Uterus (tissue), 4 donors: ENCODE data around the gene DNAJC11. TPM values are rescaled to one million over a fixed set of nuclear protein-coding genes. Genes with fewer than 3 reads are reported as not detected.
"Not testable (repeated sequence)": the region's sequence is repeated elsewhere in the genome, so short reads cannot be mapped to it uniquely, and the experiment has no call there.

Source experiments
- DNase-seq, 2 donors: peaks; one replicate each; pipeline ENCODE4 v3.0.0-alpha.2; 2019 to 2020
- H3K27ac ChIP-seq, 2 donors: fragments of 200-600 bp; sonication (generic); 1 replicate in 1 of 2; 2 replicates in 1 of 2; pipeline ENCODE4 v1.5.1; 2016 to 2018
- H3K27me3 ChIP-seq, 2 donors: fragments of 200-600 bp; sonication (generic); one replicate each; pipeline ENCODE4 v1.5.1; 2018 to 2019; ENCODE audit warnings: control low read depth in 1 of 2
- H3K36me3 ChIP-seq, 2 donors: fragments of 200-600 bp; sonication (generic); one replicate each; pipeline ENCODE4 v1.5.1; 2019; ENCODE audit warnings: control low read depth in 1 of 2
- H3K4me1 ChIP-seq, 2 donors: fragments of 200-600 bp; sonication (generic); one replicate each; pipeline ENCODE4 v1.5.1; 2018 to 2019; ENCODE audit warnings: control low read depth in 1 of 2
- H3K4me3 ChIP-seq, 2 donors: fragments of 200-600 bp; sonication (generic); 1 replicate in 1 of 2; 2 replicates in 1 of 2; pipeline ENCODE4 v1.5.1; 2018 to 2019; ENCODE audit warnings: mild to moderate bottlenecking in 1 of 2
- H3K9me3 ChIP-seq, 2 donors: fragments of 200-600 bp; sonication (generic); one replicate each; pipeline ENCODE4 v1.5.1; 2019; ENCODE audit warnings: control low read depth in 1 of 2
- POLR2A ChIP-seq, 2 donors: fragments of 450-650 bp; IDR thresholded peaks; one replicate each; pipeline ENCODE4 v1.6.1; 2016; ENCODE audit warnings: antibody characterized with exemption in 2 of 2, mild to moderate bottlenecking in 1 of 2, moderate library complexity in 1 of 2
- intact Hi-C: fragments of 100-400 bp; cut with DNase I; formaldehyde crosslinking; loops from one replicate; pipeline ENCODE4 v1.15.1; 2023; ENCODE audit warnings: low total_unique reads
- total RNA-seq, 4 donors: library from RNA; depleted of rRNA in 3 of 4; stranded (reverse); fragments of >200 nt in 3 of 4; gene quantifications; one replicate each; pipeline versions ENCODE4 v1.1.0 to v1.2.4, GENCODE V29; 2014 to 2023
- TF ChIP-seq, protein P1 (sequence below), 4 experiments: fragments of 200-600 bp in 2 of 4; fragments of 450-650 bp in 2 of 4; sonication (generic) in 2 of 4; IDR thresholded peaks; one replicate each; pipeline ENCODE4 v1.5.1; 2016 to 2019; ENCODE audit warnings: antibody characterized with exemption in 4 of 4, mild to moderate bottlenecking in 2 of 4, moderate library complexity in 1 of 4
- donor health status: DM: yes; HTN: yes; CAD: no.

The DNAJC11 gene
- total RNA-seq, 4 donors from 2014 or later: 11.5 to 47.2 (median 22.3) TPM

DNA sequence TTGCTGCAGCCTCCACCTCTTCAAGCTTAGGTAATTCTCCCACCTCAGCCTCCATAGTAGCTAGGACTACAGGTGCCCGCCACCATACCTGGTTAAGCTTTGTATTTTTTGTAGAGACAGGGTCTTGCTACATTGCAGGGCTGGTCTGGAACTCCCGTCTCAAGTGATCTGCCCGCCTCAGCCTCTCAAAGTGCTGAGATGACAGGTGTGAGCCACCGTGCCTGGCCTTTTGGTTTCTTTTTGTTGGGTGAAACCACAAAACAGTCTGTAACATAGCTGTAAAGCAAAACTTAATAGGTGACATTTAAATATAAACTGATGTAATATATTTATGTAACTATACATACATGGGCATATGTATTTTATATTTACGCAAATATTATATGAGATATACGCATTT is 3.1 kb upstream of the DNAJC11 start:
- no peak for DNase-seq
- intact Hi-C loops: no loop called here
- no peak overlapping the region for H3K27ac ChIP-seq

DNA sequence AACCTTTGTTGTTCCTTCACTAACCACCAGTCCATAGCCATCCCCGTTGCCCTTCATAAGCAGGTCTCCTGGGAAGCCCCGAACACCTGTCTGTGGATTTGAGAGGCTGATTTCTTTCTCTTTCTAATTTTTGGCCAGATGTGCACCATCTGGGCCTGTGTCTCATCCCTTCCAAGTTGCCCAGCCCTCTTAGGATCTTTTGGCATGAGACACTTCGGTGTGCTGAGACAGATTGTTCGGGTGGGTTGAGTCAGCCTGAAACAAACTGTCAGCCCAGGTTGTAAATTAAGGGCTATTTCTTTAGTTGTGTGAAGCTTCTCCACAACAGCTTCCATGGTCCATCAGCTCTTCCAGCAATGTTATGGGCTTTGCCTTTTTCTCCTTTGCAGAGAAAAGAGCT is 1.4 kb upstream of the DNAJC11 start:
- TF ChIP-seq POLR2A (IDR thresholded peaks at IDR 0.05): no peak
- TF ChIP-seq, protein P1, sequence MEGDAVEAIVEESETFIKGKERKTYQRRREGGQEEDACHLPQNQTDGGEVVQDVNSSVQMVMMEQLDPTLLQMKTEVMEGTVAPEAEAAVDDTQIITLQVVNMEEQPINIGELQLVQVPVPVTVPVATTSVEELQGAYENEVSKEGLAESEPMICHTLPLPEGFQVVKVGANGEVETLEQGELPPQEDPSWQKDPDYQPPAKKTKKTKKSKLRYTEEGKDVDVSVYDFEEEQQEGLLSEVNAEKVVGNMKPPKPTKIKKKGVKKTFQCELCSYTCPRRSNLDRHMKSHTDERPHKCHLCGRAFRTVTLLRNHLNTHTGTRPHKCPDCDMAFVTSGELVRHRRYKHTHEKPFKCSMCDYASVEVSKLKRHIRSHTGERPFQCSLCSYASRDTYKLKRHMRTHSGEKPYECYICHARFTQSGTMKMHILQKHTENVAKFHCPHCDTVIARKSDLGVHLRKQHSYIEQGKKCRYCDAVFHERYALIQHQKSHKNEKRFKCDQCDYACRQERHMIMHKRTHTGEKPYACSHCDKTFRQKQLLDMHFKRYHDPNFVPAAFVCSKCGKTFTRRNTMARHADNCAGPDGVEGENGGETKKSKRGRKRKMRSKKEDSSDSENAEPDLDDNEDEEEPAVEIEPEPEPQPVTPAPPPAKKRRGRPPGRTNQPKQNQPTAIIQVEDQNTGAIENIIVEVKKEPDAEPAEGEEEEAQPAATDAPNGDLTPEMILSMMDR (IDR thresholded peaks at IDR 0.05): no peak
- H3K27ac ChIP-seq: no peak overlapping the region
- H3K4me1 ChIP-seq: no peaks in the 10 kb centered on the region
- no peak overlapping the region for H3K4me3 ChIP-seq
- intact Hi-C loops: no loop called here
- H3K9me3 ChIP-seq: no peaks in the 10 kb centered on the region
- DNase-seq: no peak
- H3K36me3 ChIP-seq: no peaks in the 10 kb centered on the region
- no peaks in the 10 kb centered on the region for H3K27me3 ChIP-seq

More for the DNA sequence above, 3.1 kb upstream of the DNAJC11 start:
- H3K36me3 ChIP-seq: no peaks in the 10 kb centered on the region
- no peaks in the 10 kb centered on the region for H3K9me3 ChIP-seq
- H3K27me3 ChIP-seq: no peaks in the 10 kb centered on the region
- TF ChIP-seq, protein P1 (IDR thresholded peaks at IDR 0.05): no peak
- no peak for TF ChIP-seq POLR2A (IDR thresholded peaks at IDR 0.05)
- H3K4me1 ChIP-seq: no peaks in the 10 kb centered on the region
- H3K4me3 ChIP-seq: no peak overlapping the region

DNA sequence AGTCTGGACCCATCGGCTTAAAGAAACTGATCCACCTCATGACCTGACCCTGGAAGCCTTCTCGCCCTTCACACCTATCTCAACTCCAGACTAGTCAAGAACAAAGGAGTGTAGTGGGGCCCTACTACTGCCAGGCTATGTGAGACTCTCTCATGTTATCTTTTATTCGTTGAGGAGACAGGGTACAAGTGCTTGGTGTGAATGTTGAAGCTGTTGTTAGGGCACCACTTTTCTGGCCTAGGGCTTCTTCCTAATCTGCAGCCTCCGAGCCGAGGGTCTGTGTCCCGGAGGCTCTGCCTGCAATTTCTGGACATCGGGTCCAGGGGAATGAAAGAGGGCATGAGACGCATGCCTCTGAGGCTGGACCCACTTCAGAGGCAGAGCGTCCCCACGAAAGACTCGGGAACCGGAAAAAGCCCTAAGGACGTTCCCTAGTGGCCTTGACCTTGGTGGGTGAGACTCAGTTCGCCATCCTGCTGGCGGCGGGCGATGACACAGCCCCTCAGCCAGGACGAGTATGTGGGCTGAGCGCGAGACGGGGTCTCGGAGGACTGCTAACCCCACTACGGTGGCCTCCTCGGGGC is 671 bp downstream of the DNAJC11 start:
- peak in 1 of 2 donors; percentile 14 for DNase-seq
- intact Hi-C loops: no loop called here
- H3K27ac ChIP-seq: peak overlapping the region; percentile 50 to 85
- TF ChIP-seq POLR2A (IDR thresholded peaks at IDR 0.05): no peak
- TF ChIP-seq, protein P1 (IDR thresholded peaks at IDR 0.05): no peak
- H3K27me3 ChIP-seq: no peaks in the 10 kb centered on the region
- no peaks in the 10 kb centered on the region for H3K4me1 ChIP-seq
- H3K36me3 ChIP-seq: no peaks in the 10 kb centered on the region
- H3K4me3 ChIP-seq: peak overlapping the region; percentile 81 to 100
- no peaks in the 10 kb centered on the region for H3K9me3 ChIP-seq

DNA sequence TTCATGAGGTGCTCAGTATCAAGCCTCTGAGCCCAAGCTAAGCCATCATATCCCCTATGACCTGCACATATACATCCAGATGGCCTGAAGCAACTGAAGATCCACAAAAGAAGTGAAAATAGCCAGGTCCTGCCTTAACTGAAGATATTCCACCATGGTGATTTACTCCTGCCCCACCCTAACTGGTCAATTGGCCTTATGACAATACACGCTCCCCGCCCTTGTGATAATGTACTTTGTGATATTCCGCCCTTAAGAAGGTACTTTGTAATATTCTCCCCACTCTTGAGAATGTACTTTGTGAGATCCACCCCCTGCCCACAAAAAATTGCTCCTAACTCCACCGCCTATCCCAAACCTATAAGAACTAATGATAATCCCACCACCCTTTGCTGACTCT is 1.7 kb downstream of the DNAJC11 start:
- H3K9me3 ChIP-seq, H3K36me3 ChIP-seq, intact Hi-C loops: not testable (repeated sequence)

DNA sequence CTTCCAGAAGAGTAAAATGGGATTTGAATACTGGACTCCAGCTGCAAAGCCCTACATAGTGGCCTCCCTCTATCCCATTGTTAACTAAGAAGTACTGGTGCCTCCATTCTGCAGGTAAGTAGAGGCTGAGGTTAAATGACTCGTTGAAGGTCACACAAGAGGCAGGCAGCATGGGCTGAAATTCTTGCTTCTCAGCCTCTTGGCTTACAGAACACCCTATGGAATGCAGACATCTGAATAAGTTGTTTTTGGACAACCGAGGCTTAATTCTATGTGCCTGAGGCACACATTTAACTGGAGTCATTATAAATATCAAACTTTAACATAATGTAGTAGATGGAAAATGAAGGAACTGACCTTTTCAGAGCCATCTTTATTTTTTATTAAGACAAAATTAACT is 5.7 kb downstream of the DNAJC11 start:
- TF ChIP-seq POLR2A (IDR thresholded peaks at IDR 0.05): no peak
- TF ChIP-seq, protein P1 (IDR thresholded peaks at IDR 0.05): no peak
- intact Hi-C loops: no loop called here

More for the DNA sequence above, 1.7 kb downstream of the DNAJC11 start:
- not testable (repeated sequence) for H3K27ac ChIP-seq, DNase-seq, H3K4me1 ChIP-seq, H3K27me3 ChIP-seq, H3K4me3 ChIP-seq

More for the DNA sequence above, 5.7 kb downstream of the DNAJC11 start:
- Histone ChIP-seq H3K9me3 (no peaks in the 10 kb centered on the region), H3K27ac (no peak overlapping the region), H3K36me3 (no peaks in the 10 kb centered on the region), H3K27me3 (no peaks in the 10 kb centered on the region), H3K4me1 (no peaks in the 10 kb centered on the region), H3K4me3 (no peak overlapping the region)
- no peak for DNase-seq
